K562 (cell line): Measurements from ENCODE around the gene CDC20B.

Experiments
- EP300 ChIP-seq: IDR thresholded peaks from 2 replicates; pipeline ENCODE4 v1.6.1; 2012; ENCODE audit warnings: low read length, improper control_type of control experiment
- TAF1 ChIP-seq: IDR thresholded peaks from 2 replicates; pipeline ENCODE4 v1.6.1; 2011; ENCODE audit warnings: mild to moderate bottlenecking, low read length, moderate library complexity; ENCODE audit not compliant: insufficient read depth, control insufficient read depth, severe bottlenecking; ENCODE audit errors: extremely low read depth
- ZNF707 ChIP-seq: fragments of 250-450 bp; sonication (Bioruptor Pico); conservative IDR thresholded peaks from 2 replicates; pipeline ENCODE4 v1.8.0; 2022; ENCODE audit warnings: inconsistent platforms, mild to moderate bottlenecking, moderate library complexity
- TF ChIP-seq, protein P1 (sequence below): fragments of 250-450 bp; sonication (Bioruptor Pico); IDR thresholded peaks from 2 replicates; pipeline ENCODE4 v1.9.0; 2021; ENCODE audit warnings: mild to moderate bottlenecking

DNA sequence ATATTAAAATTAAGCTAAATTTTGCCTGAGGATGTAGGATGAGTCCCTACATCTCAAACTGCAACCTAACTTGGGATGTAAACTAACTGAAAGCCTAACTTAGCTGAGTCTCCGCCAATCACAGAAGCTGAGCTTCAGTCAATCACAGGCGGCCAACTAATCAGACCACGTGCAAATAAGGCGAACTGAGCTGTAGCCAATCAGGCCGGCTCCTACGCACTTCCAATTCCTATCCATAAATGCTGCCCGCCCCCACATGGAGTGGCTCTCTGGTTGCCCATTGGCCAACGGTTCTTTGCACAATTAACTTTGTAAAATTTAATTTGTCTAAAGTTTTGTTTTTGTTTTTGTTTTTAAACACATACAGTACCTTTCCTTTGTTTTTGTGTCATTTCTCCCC, 26.9 kb downstream of the CDC20B start:
- TF ChIP-seq, protein P1, sequence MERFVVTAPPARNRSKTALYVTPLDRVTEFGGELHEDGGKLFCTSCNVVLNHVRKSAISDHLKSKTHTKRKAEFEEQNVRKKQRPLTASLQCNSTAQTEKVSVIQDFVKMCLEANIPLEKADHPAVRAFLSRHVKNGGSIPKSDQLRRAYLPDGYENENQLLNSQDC: no peak
- TF ChIP-seq ZNF707 (CRISPR knock-in tag): no peak
- TF ChIP-seq EP300: no peak
- TF ChIP-seq TAF1: no peak
